ENCODE measurements around the gene CPEB1.

CPEB1 gene

DNA sequence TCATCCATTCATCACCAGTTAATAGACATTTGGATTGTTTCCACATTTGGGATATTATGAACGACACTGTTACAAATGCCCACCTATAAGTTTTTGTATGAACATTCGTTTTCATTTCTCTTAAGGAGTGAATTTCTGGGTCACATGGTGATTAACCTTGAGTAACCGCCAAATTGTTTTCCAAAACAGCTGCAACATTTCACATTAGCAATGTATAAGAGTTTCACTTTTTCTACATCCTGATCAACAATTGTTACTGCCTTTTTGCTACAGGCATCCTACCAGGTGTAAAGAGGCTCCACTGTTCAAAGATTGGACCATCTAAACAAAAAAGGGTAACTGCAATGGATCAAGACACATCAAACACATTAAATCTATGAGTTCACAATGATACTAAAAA is 52.0 kb downstream of the CPEB1 start:
- DNase-seq (ENCODE audit: low spot score): no peak

DNA sequence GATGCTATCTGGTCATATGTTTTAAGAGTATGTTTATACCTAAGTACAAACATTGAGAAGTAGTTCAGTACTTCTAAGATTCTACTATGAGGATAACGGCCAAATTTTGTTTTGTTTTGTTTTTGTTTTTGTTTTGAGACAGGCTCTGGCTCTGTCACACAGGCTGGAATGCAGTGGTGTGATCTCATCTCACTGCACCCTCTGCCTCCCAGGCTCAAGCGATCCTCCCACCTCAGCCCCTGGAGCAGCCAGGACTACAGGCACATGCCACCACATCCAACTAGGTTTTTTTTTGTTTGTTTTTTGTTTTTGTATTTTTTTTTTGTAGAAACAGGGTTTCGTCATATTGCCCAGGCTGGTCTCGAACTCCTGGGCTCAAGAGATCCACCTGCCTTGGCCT is 59.4 kb downstream of the CPEB1 start:
- no peak for DNase-seq (ENCODE audit: low spot score)

DNA sequence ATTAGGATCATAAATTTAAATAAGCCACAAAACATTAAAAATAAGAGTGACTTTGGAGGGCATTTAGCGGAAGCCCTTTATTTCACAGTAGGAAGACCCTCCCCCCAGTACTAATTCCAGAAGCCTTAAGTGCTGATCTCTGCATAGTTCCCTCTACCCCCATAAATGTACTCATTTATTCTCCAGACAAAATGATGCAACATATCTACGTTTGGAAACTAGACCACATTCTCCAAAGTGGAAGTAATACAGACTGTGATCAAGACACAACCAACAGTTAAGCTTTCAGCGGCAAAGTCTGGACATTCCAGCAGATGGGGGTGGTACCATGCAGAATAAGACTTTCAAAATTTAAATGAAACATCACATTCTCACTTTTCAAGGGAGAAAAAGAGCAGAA is 62.1 kb downstream of the CPEB1 start:
- DNase-seq (ENCODE audit: low spot score): no peak

GRCh38 chr15:82580713-82581112 is 66.5 kb downstream of the CPEB1 start:
- no peak for DNase-seq (ENCODE audit: low spot score)

GRCh38 chr15:82575335-82575734 is 71.8 kb downstream of the CPEB1 start:
- DNase-seq (ENCODE audit: low spot score): no peak

- DNase-seq (ENCODE audit: low spot score): no peak
Observed at GRCh38 chr15:82572986-82573385, 74.2 kb downstream of the CPEB1 start.

DNA sequence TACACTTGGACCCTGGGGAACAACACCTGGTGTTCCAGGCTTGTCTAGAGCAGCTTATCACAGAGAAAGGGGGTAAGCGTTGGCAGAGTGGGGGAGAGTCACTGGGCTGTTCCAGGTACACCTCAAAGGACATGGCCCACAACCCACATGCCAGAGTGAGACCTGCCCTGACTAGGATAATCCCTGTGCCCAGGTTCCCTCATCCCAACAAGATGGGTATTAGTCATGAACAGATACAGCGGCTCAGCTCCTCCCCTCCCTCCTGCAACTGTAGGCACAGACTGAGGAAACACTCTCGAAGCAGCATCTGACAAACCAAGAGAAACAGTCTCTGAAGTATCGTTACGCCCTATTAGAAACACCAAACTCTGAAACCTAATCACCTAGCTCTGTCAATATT is 74.9 kb downstream of the CPEB1 start:
- no peak for DNase-seq (ENCODE audit: low spot score)

DNA sequence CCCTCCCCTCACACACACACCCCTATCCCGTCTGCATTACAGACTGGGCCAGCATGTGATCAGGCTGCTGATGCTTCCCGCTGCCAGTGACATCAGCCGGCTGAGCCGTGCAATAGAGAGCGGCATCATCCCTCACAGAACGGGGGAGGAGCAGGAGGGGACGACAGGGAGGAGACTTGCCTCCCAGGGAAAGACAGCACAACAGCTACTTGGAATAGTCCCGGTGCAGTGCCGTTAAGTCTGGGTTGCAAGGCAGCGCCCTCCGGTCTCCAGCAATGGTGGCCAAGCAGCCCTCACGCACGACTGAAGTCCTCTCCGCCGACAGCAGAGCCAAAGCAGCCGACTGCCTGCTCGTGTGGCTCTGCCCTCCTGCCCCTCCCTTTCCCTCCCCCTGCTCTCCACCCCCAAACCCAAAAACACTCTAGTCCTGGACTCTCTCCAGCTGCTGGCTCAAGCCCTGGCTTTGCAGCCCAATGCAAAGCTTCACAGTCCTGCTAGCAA is 75.4 kb downstream of the CPEB1 start:
- no peak for DNase-seq (ENCODE audit: low spot score)

- DNase-seq (ENCODE audit: low spot score): no peak
Observed at GRCh38 chr15:82570721-82571508, 76.2 kb downstream of the CPEB1 start.

DNA sequence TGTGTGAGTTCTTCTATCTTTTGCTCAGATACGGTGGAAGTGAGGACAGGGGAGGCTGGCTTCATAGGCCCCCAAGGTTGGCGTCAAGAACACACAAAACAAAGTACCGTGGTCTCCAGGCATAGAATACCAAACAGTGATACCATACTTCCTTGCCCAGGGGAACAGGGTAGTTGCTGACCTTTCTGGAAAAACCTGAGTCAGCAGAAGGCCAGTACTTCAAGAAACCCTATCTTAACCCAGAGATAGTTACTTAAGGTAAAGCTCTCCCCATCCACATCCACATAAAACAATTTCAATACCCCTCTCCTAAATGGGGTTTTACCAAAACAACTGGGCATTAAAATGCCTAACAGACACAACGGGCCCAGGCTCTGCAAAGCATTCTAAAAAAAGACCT is 77.3 kb downstream of the CPEB1 start:
- no peak for DNase-seq (ENCODE audit: low spot score)

DNA sequence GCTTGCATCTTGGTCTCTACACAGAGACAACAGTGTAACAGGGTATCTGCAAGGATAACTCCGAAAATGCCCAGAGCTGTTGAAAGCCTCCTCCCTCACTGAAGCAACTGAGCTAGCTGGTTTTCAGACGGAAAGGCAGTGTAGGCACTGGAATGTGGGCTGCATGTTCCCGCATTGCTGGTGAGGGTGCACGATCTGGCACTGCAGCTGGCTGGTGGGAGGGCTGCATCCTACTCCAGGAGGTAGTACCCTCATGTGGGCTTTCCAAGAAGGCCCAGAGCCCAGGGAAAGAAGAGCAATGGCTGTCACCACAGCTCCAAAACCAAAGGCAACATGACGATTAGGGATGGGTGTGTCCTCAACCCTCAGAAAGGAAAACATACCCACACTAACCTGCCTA is 78.2 kb downstream of the CPEB1 start:
- no peak for DNase-seq (ENCODE audit: low spot score)

DNA sequence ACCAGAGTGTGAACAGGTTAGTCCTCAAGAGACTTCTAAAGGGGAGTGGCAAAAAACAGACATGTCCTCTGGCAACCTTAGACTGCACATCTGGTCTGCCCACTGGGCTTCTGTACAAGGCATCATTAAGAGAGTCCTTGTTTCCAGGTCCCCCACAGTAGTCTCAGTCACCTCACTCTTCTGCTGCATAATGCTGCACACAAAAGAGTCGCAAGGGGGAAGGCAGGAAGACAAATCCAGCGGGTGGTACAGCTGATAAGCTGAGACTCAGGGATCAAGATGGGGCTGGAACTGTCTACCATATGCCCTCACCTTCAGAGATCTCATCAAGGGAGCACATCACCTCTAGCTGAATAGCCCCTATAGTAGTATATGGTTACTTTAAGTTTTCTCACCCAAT is 79.5 kb downstream of the CPEB1 start:
- no peak for DNase-seq (ENCODE audit: low spot score)

DNA sequence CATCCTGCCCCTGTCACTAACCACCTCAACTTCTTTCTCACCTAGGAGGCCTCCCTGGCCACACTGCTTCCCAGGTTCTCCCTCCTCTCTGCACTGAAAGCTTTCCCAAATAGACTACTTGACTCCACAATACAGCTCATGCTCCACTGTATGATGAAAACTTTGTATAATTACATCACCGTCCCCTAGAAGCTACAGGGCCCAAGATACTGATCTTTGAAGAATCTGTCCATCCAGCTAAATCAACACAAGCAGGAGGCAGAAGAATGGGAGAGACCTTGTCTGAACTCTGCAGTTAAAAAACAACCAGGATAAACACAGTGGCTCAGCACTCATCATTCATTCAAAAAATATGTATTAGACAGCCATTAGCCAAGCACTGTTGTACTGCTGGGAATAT is 80.5 kb downstream of the CPEB1 start:
- DNase-seq (ENCODE audit: low spot score): no peak

DNA sequence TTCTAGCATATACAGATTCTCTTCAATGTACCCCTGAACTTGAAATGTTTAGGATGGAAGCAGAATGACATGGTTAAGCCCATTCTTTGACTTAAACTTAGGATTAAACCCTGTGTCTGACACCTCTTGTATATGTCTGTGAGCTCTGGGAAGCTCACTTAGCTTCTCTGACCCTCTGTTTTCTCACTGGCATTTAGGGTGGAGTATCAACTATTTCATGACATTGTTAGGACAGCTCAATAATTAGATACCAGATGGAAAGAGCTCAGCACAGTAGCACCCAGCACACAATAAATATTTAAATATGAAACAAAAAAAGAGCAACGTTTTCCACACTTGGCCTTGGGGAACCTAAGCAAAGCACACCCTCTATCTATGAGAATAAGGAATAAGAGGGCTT is 88.7 kb downstream of the CPEB1 start:
- DNase-seq (ENCODE audit: low spot score): no peak

- DNase-seq (ENCODE audit: low spot score): no peak
Observed at GRCh38 chr15:82556315-82557035, 90.7 kb downstream of the CPEB1 start.

DNA sequence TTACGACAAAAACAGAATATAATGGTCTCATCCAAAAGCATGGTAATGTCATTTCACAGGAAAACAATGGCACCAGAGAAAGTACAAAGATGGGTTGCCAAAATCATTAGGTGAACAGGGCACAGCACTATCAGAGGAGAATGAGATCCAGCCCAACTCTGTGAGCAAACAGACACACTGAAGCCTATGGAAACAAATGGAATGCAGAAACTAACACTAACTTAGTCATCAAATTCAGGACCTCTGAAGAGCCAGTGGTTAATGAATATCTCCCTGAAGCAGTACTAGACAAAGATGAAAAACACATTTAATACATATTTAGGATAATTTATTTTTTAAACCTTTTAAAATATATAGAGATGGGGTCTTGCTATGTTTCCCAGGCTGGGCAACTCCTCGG is 92.3 kb downstream of the CPEB1 start:
- DNase-seq (ENCODE audit: low spot score): no peak

DNA sequence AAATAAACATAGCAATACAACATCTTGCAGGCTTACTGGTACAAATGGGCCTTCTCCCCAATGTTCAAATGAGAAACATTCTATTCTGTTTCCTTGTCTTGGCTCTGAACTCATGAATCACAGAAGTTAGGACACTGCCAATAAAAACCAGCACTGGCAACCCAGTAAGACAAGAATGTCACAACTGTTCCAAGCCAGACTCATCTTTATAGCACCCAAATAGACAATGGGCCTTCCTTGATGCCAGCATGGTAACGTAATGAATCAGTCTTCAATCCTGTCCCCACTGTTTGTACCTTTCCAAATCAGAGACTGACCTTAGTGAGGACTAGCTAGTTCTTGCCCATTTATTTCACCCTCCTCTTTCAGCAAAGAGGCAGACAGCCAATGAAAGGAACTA is 92.8 kb downstream of the CPEB1 start:
- DNase-seq (ENCODE audit: low spot score): no peak

- no peak for DNase-seq (ENCODE audit: low spot score)
Observed at GRCh38 chr15:82553846-82554245, 93.3 kb downstream of the CPEB1 start.

GRCh38 chr15:82552861-82553260 is 94.3 kb downstream of the CPEB1 start:
- DNase-seq (ENCODE audit: low spot score): no peak

- DNase-seq (ENCODE audit: low spot score): no peak
Observed at GRCh38 chr15:82551646-82552247, 95.4 kb downstream of the CPEB1 start.

DNA sequence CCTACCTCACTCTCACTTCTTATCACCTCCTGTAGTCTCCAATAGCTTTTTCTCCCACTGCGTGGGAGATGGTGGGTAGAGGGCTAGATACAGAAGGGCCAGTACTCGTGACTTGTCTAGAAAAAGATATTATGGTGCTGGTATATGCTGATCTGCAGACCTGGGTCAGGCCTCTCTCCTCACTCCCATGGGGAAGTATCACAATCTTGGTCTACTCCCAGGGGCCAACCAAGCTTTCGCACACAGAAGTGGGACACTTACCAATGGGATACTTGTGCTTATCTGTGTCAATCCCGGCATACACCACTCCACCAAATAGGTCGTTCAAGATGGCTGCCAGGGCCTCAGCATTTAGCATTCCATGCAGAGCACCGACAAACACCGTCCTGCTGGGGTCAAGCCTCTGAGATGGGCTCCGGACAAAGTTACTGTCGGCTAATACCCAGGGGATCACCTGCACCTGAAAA is 97.9 kb downstream of the CPEB1 start:
- no peak for DNase-seq (ENCODE audit: low spot score)

- DNase-seq (ENCODE audit: low spot score): no peak
Observed at GRCh38 chr15:82548700-82549099, 98.5 kb downstream of the CPEB1 start.

GRCh38 chr15:82545478-82545877 is 101.7 kb downstream of the CPEB1 start:
- DNase-seq (ENCODE audit: low spot score): no peak

All from HuH-7 (cell line).